ENCODE measurements around the gene DNAJA4.
A peak's percentile ranks its signal among the peaks of the same experiment; 100 is the strongest.

Gene DNAJA4

DNA sequence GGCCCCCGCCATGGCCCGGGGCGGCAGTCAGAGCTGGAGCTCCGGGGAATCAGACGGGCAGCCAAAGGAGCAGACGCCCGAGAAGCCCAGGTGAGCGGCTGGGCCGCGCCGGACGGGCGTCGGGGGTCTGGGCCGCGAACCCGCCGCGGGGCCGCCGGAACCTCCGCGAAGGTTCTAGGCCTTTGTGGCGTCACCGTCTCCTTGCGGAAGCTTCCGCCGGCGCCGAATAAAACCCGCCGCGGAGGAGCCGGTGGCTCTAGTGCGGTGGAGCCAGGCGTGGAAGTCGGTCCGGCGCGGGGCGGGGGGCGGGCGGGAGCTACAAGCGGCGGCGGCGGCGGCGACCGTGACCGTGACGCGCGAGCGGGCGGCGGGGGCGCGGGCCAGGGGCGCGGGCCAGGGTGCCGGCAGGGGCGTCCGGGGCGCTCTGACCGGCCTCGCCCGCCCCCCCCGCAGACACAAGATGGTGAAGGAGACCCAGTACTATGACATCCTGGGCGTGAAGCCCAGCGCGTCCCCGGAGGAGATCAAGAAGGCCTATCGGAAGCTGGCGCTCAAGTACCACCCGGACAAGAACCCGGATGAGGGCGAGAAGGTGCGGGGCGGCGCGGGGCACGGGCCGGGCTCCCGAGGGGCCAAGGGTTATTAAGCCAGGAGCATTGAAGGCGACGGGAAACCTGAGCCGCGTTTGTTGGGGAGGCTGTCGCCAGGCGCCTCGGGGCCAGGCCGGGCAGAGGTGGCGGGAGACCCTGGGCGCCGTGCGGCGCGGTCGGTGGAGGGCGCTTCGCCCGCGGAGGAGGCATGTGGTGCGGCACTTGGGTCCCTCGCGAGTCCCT is at the start of gene DNAJA4:
Gene DNAJA4 (plus strand): TSS at position 259 of the 833 bp plus-strand sequence. CDS start 202 bp downstream, at position 461.
- DNase-seq (ENCODE audit: low read depth in 2 of 2), result peak; percentile 25 to 35

DNA sequence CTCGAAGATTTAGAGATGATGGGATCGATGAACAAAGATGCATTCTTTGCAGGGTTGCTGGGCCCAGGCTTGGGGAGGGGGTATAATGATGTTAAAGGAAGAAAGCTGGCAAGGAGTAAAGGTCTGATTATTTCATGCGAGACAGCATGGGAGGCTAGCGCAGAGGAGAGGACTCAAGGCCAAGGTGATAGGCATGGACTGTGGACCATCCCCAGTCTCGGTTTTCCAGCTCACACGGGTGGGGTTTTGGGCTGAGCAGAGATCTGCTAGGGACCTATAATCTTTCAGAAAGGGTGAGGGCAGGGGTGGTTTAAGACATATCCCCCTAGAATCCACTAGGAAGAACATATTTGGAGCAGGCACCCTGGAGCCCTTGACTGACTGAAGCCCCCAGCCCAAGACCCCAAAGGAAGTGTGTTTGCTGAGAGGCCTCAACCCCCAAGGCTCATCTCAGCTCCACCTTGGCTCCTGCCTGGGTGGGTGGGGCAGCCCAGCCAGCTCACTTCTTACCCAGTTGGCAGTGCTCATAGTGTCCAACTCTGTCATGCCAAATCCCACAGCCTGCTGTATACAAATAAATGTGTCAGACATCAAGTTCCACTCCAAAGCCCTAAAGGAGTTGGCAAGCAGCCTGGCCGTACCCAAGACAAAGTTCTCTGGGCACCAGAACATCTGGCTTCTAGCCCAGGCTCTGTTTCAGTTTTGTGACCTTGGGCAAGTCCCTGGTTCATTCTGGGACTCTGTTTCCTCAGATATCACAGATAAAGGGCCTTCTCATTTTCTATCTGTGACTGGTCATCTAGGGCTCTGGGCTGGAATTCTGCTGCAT is 47.9 kb upstream of the DNAJA4 start:
- DNase-seq (ENCODE audit: low read depth in 2 of 2), result no peak

DNA sequence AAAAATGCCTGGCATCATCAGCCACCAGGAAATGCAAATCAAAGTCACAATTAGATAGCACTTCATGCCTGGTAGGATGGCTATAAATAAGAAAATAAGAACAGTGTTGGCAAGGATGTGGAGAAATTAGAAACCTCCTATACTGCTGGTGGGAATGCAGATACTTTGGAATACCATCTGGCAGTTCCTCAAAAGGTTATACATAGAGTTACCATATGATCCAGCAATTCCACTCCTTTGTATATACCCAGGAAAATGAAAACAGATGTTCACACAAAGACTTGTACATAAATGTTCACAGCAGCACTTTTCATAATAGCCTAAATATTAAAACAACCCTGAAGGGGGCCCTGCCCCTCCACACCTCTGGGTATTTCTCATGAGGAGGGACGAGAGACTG is 43.6 kb upstream of the DNAJA4 start:
- no peak for DNase-seq (ENCODE audit: low read depth in 2 of 2)

DNA sequence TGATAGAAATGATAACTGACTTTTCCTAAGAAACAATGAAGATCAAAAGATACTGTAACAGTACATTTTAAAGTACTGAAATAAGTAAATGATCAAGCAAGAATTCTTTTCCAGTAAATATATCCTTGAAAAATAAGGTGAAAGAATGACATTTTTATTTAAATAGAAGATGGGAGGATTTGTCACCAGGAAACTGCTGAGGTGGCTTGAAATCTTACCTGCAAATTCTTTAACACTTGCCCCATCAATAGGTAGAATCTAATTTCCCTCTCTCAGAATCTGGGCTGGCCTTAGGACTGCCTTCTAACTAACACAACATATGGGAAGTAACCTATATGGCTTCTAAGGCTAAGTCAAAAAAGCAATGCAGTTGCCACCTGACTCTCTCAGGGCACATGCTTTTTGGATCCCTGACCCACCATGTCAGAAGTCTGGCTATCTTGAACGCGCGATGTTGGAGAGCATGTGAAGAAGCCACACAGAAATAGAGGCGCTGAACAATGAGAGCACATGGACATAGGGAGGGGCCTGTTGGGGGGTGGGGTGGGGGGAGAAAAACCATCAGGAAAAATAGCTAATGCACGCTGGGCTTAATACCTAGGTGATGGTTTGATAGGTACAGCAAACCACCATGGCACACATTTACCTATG is 41.5 kb upstream of the DNAJA4 start:
- DNase-seq (ENCODE audit: low read depth in 2 of 2), result no peak

DNA sequence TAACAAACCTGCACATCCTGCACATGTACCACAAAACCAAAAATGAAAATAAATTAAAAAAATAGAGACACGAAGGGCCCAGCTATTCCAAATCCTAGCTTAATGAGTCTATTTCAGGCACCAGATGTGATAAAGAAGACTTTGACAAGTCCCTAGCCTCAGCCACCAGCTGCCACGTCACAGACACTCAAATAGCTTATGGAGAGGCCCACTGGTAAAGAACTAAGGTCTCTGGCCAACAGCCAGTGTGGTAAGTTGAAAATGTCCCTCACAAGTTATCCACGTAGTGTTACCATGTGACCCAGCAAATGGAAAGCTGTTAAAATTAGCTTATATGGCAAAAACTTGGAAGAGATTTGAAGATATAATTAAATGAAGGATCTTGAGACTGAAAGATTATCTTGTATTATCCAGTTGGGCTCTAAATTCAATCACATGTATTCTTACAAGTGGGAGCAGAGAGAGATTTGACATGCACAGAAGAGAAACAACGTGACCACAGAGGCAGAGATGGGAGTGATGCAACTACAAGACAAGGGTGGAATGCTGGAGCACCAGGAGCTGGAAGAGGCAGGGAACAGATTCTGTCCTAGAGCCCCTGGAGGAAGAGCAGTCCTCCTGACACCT is 40.9 kb upstream of the DNAJA4 start:
- no peak for DNase-seq (ENCODE audit: low read depth in 2 of 2)

DNA sequence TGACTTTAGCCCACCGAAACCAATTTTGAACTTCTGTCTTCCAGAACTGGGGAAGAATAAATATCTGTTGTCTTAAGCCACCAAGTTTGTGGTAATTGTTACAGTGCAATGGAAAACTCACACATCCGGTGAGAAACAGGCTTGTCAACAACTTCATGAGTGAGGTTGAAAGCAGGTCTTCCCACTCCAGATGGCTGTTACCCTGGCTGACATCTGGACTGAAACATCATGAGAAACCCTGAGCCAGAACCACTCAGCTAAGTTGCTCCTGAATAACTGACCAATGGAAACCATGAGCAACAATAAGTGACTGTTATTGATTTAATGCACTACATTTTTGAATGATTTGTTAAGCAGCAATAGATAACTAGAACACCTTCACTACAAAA is 40.3 kb upstream of the DNAJA4 start:
- no peak for DNase-seq (ENCODE audit: low read depth in 2 of 2)

DNA sequence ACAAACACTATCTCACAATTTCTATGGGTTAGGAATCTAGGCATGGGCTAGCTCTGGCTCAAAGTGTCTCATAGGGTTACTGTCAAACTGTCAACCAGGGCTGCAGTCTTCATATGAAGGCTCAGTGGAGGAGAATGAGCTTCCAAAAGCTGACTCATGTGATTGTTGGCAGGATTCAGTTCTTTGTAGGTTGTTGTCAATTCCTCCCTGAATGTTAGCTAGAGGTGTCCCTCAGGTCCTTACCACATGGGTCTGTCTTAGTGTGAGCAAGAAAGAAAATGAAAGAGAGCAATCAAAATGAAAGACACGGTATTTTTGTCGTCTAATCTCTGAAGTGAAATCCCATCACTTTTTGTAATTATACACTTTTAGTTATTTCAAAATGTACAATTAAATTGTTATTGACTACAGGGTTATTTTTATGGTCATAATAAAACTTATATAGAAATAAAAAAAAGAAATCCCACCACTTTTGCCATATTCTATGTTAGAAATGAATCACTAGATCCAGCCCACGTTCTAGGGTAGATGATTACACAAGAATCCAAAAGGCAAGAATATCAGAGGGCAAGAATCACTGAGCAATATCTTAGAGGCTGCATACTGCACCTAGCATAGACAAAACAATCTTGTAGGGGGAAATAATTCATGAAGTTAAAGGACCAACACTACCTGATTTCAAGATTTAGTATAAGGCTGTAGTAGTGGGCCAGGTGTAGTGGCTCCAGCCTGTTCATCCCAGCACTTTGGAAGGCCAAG is 38.4 kb upstream of the DNAJA4 start:
- DNase-seq (ENCODE audit: low read depth in 2 of 2), result no peak

DNA sequence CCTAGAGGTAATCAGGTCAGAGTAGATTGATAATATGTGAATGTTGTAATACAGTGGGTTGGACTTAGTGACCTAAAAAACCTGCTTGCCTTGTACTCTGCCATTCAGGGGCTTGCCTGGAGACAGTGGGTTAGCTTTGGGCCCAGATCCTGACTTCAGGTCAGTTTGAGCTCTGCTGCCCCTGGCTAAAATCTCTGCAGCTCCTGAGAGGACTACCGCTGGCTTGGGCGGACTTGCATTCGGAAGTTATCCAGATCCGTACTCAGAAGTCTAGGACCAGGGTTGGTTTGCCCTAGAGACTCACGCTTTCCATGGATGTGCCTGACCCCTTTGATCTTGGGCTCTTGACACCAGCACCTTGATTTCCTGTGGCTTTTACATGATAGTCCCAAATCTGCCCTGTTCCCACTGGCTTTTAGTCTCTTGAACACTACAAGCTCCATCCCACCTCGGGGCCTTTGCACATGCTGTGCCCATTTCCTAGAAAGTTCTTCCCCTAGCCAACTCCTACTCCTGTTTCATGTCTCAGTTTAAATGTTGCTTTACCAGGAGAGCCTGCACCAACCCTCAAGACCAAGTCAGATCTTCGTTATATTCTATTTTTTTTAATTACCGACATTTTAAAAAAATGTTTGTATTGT is 35.9 kb upstream of the DNAJA4 start:
- no peak for DNase-seq (ENCODE audit: low read depth in 2 of 2)

DNA sequence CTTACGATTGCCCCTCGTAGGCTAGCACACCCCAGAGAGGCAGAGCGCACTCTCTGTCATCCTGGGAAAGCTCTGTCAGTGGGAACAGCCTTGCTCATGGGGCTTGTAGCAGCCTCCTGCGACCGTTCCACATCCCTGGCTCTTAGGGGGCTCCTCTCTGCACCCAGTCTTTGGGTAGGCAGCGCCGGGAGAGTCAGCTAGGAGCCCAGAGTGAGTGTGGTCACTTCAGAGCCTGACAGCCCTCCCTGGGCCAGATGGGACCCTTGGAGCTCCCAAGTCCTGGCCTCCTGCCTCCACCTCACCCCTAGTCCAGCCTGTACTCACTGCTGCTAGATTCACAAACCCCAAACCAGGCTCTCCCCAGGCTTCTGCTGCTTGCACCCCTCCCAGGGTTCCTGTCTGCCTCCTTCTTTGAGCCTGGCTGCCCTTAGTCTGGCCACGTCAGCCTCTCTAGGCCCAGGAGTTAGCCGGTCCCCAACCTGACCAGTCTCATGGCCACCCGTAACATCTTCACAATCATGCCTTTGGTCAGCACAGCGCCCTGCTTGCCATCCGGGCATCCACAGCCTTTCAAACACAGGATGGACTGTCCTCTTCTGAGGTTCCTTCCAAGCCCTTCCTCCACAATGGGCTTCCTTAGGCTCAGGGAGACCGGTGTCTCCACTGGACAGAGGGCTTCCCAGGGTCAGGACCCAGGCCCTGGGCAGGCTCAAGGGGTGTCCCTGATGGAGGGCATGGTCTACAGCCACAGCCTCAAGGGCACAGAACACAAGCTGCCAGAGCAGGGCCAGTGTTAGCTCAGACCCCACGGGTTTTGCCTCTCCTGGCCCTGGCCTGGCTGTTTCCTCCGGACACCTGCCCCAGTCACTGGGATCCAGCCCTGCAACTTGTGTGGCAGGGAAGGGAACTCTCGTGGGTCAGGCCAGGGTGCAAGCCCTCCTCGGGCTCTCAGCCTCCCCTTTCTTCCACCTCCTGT is 34.6 kb upstream of the DNAJA4 start:
- DNase-seq (ENCODE audit: low read depth in 2 of 2), result no peak

DNA sequence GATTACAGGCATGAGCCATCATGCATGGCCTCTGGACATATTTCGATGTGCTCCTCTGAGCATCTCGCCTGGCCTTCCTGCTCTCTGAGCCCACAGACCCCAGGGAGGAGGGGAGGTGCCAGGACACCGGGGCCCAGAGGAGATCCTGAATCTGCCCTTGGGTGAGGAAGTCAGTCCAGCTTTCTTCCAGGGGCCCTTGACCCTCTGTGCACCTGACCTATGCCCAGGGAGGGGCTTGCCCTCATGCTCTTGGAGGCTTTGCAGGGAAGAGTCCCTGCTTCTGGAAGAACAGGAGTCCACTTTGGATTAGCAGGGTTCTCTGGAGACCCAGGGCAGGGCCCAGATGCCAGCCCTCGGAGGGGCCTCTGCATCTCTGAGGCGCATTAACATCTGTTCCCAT is 31.4 kb upstream of the DNAJA4 start:
- no peak for DNase-seq (ENCODE audit: low read depth in 2 of 2)

DNA sequence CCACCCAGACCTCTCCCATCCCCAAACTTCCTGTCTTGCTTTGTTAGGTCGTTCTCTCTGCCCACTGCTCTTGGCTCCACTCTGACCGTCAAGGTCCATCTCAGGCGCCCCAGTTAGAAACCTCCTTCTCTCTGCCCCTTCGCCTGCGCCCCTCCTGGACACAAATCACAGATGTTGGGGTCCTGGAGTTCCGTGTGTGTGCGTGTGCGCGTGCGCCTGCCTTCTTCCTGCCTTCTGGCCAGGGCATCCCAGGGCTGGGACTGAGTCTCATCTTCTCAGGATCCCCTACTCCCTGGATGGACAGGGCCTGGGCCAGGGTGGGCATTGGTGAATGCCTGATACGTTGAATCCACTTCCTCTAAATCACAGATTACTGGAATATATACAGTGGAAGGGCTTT is 30.9 kb upstream of the DNAJA4 start:
- no peak for DNase-seq (ENCODE audit: low read depth in 2 of 2)

DNA sequence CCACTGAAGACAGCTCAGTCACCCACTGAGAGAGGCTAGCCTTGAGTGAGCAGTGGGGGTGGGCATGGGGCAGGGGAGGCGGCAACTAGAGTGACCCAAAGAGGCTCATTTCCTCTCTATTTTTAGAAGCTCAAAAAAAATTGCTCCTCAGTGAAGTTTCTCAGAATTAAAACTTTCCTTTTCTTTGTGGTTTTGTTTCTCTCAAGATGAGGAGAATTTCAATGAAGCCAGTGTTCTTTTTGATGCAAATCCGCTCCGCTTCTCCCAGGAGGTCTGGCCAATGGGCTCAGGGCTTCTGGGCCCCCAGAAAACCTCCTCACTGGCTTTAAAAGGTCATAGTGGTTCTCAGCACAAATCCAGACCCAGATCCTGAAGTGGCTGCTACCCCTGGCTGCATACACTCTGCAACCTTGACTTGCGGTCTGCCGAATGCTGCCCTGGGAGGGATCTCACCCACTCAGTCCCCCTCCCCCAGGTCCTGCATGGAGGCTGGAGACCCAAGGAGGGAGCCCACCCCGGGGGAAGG is 29.8 kb upstream of the DNAJA4 start, which contains the start of gene ACSBG1:
Gene ACSBG1 (minus strand): TSS at position 51 of the 526 bp plus-strand sequence. CDS start 64 bp downstream, outside the sequence.
- no peak for DNase-seq (ENCODE audit: low read depth in 2 of 2)

DNA sequence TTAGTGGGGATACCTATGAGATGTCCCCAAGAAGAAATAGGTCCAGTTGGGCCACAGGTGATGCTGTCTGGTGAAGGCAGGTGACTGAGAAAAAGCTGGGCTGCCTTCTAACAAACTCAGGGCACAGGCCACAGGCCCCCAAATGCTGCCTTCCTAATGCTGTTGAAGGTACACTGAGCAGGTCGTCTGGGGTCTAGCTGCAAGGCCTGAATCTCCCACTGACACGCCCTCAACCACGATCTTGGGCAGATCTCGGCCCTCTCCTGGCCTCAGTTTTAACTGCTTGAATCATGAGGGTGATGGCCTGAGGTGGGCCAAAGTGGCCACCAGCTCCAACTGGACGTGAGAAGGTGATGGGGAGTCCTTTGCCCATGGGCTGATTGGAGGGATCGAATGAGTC is 27.9 kb upstream of the DNAJA4 start:
- DNase-seq (ENCODE audit: low read depth in 2 of 2), result no peak

DNA sequence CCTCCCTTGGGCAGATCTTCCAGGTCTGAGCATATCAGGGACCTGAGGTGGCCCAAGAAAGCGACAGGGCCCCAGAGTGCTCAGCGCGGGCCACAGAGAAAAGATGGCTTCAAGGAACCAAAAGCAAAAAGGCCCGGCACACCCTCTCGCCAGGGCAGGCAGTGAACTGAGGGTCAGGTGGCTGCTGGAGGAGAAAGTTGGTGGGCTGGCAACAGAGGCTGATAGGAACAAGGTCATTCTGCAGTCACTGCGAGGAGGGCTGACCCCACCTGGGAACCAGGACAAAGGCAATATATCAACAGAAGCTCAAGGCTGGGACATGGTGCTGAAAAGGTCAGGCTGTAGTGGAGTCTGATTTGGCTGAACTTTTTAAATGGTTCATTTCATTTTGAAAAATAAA is 27.2 kb upstream of the DNAJA4 start:
- no peak for DNase-seq (ENCODE audit: low read depth in 2 of 2)

DNA sequence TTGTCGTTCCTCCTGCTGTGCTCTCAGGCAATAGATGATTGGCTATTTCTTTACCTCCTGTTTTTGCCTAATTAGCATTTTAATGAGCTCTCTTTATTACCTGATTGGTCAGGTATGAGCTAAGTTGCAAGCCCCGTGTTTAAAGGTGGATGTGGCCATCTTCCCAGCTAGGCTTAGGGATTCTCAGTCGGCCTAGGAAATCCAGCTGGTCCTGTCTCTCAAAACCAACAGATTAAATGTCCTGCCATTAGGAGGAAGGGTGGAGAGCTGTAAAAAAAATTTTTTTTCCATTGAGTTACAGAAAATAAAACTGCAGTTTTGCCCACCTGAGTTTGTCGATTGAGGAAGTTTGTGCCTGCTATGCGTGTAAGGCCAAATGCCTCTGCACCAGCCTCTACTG is 24.6 kb upstream of the DNAJA4 start:
- DNase-seq (ENCODE audit: low read depth in 2 of 2), result no peak

DNA sequence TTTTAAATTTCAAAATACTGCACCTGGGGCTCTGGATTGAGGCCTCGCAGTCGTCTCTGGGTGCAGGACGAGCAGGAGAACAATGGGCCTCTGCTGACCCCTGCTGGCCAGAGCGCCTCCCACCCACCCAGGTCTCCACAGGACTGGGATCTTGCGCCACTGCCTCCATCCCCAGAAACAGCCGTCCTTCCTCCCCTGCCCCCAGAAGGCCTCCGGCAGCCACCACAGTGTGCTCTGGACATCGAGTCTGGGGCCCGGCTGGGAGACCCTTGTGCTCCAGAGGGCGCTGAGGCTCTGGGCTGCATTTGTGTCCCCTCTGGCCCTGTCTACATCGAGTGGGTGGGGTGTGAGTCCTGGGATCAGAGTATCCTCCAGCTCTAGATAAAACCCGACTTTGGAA is 23.3 kb upstream of the DNAJA4 start:
- peak; percentile 60 to 61 for DNase-seq (ENCODE audit: low read depth in 2 of 2)

DNA sequence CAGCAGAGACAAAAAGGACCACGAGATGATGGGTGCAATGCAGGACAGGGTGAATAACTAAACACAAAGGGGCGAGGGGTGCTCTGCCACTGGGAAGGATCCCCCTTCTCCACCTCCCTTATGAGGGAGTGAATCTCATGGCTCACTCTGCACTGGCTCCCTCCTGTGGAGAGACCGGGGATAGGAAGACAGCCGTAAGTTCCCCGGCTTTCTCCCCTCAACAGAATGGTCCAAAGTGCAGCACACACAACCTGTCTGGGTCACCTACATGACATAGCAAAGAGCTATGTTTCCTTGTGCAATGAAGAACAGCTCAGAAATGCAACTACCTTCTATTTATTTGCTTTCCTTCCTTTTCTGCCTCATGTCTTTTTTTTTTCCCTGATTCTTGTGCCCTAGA is 22.2 kb upstream of the DNAJA4 start:
- DNase-seq (ENCODE audit: low read depth in 2 of 2), result no peak

DNA sequence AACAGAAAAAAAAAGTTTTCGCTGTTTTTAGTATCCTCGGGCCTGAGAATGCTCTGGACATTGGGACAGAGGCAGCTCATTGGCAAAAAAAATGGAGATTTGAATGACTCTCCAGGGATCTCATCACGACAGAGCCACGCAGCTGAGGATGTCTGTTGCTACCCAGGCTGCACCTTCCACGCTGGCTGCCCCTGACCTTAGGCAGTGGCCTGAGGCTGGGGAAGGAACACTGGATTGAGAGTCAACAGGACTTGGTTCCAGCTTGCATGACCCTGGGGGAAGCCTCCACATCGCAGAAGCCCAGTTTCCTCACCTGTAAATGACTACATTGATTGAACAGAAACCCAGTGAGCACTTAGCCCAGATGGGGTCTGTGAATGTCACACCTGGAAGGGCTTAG is 21.3 kb upstream of the DNAJA4 start:
- no peak for DNase-seq (ENCODE audit: low read depth in 2 of 2)

DNA sequence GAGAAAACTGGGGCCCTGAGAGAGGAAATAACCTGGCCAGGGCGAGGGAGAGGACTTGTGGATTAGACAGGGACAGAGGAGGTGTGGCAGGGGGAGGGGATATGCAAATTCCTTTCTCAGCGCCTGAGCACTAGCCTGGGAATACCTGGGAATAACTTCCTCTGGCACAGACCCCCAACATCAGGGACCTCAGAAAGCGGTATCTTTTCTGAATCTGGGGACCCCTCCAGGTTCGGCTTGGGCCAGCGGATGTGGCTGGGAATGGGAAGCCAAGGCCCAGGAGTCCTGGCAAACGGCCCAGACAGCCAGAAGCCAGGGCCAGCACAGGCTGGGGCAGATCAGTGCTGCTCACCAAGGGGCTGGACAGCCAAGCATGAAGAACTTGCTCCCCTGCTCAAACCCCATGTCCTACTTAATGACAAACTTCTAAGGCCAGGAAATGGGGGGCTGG is 20.8 kb upstream of the DNAJA4 start:
- no peak for DNase-seq (ENCODE audit: low read depth in 2 of 2)
